Kidney epithelial cell (primary cell): Measurements from ENCODE around the gene EBLN1. TPM values are rescaled to one million over a fixed set of nuclear protein-coding genes. Genes with fewer than 3 reads are reported as not detected.
A peak's percentile ranks its signal among the peaks of the same experiment; 100 is the strongest.

Source experiments
- DNase-seq: peaks from one replicate; pipeline ENCODE4 v3.0.0-alpha.2; 2010; ENCODE audit warnings: low read depth
- H3K27me3 ChIP-seq: 2 replicates; pipeline ENCODE4 v1.6.0; 2011; ENCODE audit warnings: low read length; ENCODE audit not compliant: control insufficient read depth, insufficient read depth
- H3K36me3 ChIP-seq: 2 replicates; pipeline ENCODE4 v1.5.1; 2011; ENCODE audit warnings: low read length; ENCODE audit not compliant: control insufficient read depth, insufficient read depth
- H3K4me3 ChIP-seq: 2 replicates; pipeline ENCODE4 v1.5.1; 2011; ENCODE audit warnings: low read depth, mild to moderate bottlenecking, control low read depth, low read length
- CTCF ChIP-seq: IDR thresholded peaks from 2 replicates; pipeline ENCODE4 v1.5.1; 2011; ENCODE audit warnings: mild to moderate bottlenecking, moderate library complexity, low read length, control low read depth, inconsistent platforms; ENCODE audit not compliant: insufficient read depth, poor library complexity, severe bottlenecking
- total RNA-seq: library from RNA; depleted of rRNA; stranded (reverse); fragments of >200 nt; gene quantifications from 2 replicates; pipeline ENCODE4 v1.2.3, GENCODE V29; 2015

EBLN1 gene
- total RNA-seq, 1 donor from 2014 or later, result not detected

GRCh38 chr10:22231260-22231659, 13.4 kb upstream of the EBLN1 start:
- no peaks in the 10 kb centered on the region for H3K36me3 ChIP-seq
- H3K27me3 ChIP-seq, result no peaks in the 10 kb centered on the region
- no peak overlapping the region for H3K4me3 ChIP-seq
- no peak for DNase-seq
- no peak for TF ChIP-seq CTCF

GRCh38 chr10:22230158-22230833, 12.5 kb upstream of the EBLN1 start:
- no peak for TF ChIP-seq CTCF
- H3K27me3 ChIP-seq, result no peaks in the 10 kb centered on the region
- no peak for DNase-seq
- H3K36me3 ChIP-seq, result no peaks in the 10 kb centered on the region
- peak overlapping the region; percentile 54 for H3K4me3 ChIP-seq

DNA sequence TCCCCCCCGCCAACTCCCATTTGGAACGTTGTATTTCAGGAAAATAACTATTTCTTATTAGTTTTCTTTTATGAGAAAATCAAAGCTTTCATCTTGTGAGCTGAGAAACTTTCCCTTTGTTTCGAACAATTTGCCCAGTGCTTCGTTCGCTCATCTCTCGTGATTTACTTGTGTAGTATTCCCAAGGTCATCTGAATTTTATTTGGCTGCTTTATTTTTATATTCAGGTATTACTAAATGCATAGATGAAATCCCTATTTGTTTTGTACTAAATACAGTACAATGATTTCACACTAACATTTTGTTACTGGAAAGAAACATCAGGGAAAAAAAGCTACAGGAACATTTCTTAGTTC, 12.0 kb upstream of the EBLN1 start:
- H3K27me3 ChIP-seq, result no peaks in the 10 kb centered on the region
- no peak for DNase-seq
- TF ChIP-seq CTCF, result no peak
- H3K36me3 ChIP-seq, result no peaks in the 10 kb centered on the region
- peak overlapping the region; percentile 54 for H3K4me3 ChIP-seq

DNA sequence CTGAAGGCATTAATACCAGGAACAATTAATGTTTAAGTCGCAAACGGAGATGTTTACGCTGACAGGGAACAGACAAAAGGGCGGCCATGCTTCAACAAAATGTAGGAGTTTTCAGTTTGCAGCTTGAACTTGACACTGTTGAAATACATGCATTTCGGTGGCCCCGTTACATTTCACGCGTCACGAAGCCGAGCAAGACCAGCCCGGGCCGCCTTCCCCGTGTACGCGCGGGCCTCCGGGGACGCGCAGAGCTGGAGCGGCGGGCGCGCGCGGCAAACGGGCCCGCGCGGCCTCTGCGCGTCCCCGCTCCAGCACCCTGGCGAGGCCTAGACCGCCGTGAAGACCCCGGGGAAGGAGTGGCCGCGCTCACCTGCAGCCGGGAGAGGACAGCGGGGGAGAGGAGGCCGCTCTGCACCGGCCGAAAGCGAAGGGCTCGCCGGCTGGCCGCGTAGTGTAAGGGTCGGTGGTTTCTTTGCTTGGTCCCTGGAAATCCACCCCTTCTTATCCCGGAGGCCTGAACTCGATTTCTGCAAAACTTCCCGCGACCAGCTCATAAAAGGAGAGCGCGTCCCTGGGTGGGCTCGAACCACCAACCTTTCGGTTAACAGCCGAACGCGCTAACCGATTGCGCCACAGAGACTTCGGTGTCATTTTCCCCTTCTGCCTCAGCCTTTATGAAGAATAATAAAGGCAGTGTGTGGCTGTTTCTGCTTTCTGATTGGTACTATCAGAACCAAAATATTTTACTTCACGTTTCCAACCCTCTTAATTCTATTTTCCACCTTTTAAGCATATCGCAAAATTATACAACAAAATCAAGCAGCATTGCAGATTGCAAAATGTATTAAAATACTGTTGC, 11.4 kb upstream of the EBLN1 start:
- TF ChIP-seq CTCF, result no peak
- Histone ChIP-seq H3K4me3 (peak overlapping the region; percentile 54), H3K36me3 (no peaks in the 10 kb centered on the region), H3K27me3 (no peaks in the 10 kb centered on the region)
- peak; percentile 49 for DNase-seq

GRCh38 chr10:22228167-22228938, 10.5 kb upstream of the EBLN1 start:
- Histone ChIP-seq H3K27me3 (no peaks in the 10 kb centered on the region), H3K36me3 (no peaks in the 10 kb centered on the region), H3K4me3 (peak overlapping the region; percentile 54)
- no peak for TF ChIP-seq CTCF
- DNase-seq, result no peak
